DOHH2 (cell line): ENCODE data around the gene HECTD1.

Source experiments
- H3F3A ChIP-seq: fragments of 200-600 bp; sonication (generic), shearing (Covaris generic); 2 replicates; pipeline ENCODE4 v1.6.0; 2016; ENCODE audit warnings: antibody characterized with exemption, mild to moderate bottlenecking; ENCODE audit not compliant: control insufficient read depth, insufficient read depth
- H3K27ac ChIP-seq: fragments of 200-600 bp; sonication (generic); 2 replicates; pipeline ENCODE4 v1.5.1; 2014; ENCODE audit warnings: low read depth, mild to moderate bottlenecking, low read length, moderate library complexity
- H3K27me3 ChIP-seq: fragments of 200-600 bp; sonication (generic); 2 replicates; pipeline ENCODE4 v1.6.1; 2014; ENCODE audit warnings: mild to moderate bottlenecking, low read length, mixed read lengths; ENCODE audit not compliant: control insufficient read depth
- H3K36me3 ChIP-seq: fragments of 200-600 bp; sonication (generic); 2 replicates; pipeline ENCODE4 v1.6.1; 2014; ENCODE audit warnings: mild to moderate bottlenecking, low read length, moderate library complexity, mixed read lengths; ENCODE audit not compliant: control insufficient read depth
- H3K4me1 ChIP-seq: fragments of 200-600 bp; sonication (generic); 2 replicates; pipeline ENCODE4 v1.6.1; 2014; ENCODE audit warnings: mild to moderate bottlenecking, low read length, mixed read lengths; ENCODE audit not compliant: control insufficient read depth
- H3K4me2 ChIP-seq: fragments of 200-600 bp; sonication (generic); 2 replicates; pipeline ENCODE4 v1.6.0; 2014; ENCODE audit warnings: mild to moderate bottlenecking, low read length, moderate library complexity
- H3K4me3 ChIP-seq: fragments of 200-600 bp; sonication (generic); 2 replicates; pipeline ENCODE4 v1.5.1; 2014; ENCODE audit warnings: mild to moderate bottlenecking, low read length, mixed read lengths
- H3K79me2 ChIP-seq: fragments of 200-600 bp; sonication (generic); 2 replicates; pipeline ENCODE4 v1.6.1; 2014; ENCODE audit warnings: mild to moderate bottlenecking, low read length, mixed read lengths; ENCODE audit not compliant: control insufficient read depth
- H3K9me2 ChIP-seq: fragments of 200-600 bp; sonication (generic); replicated peaks from 2 replicates; pipeline ENCODE4 v1.6.1; 2014; ENCODE audit warnings: mild to moderate bottlenecking, low read length, mixed read lengths; ENCODE audit not compliant: control insufficient read depth
- H3K9me3 ChIP-seq: fragments of 200-600 bp; sonication (generic); 2 replicates; pipeline ENCODE4 v1.6.1; 2014; ENCODE audit warnings: antibody characterized with exemption, low read length, mixed read lengths; ENCODE audit not compliant: control insufficient read depth, insufficient read depth
- H4K20me1 ChIP-seq: fragments of 200-600 bp; sonication (generic); 2 replicates; pipeline ENCODE4 v1.6.0; 2014; ENCODE audit warnings: low read depth, mild to moderate bottlenecking, antibody characterized with exemption, low read length, moderate library complexity; ENCODE audit not compliant: control insufficient read depth, insufficient read depth
- EZH2phosphoT487 ChIP-seq: fragments of 200-600 bp; sonication (generic); IDR thresholded peaks from 2 replicates; pipeline ENCODE4 v1.6.1; 2017; ENCODE audit warnings: borderline replicate concordance, mild to moderate bottlenecking, antibody characterized with exemption, low read length, moderate library complexity, mixed read lengths
- TF ChIP-seq, protein P1 (sequence below): fragments of 200-600 bp; sonication (generic); IDR thresholded peaks from one replicate; pipeline ENCODE4 v1.5.1; 2014; ENCODE audit warnings: antibody characterized with exemption, mild to moderate bottlenecking, low read depth, low read length; ENCODE audit not compliant: poor library complexity, severe bottlenecking

The HECTD1 gene

DNA sequence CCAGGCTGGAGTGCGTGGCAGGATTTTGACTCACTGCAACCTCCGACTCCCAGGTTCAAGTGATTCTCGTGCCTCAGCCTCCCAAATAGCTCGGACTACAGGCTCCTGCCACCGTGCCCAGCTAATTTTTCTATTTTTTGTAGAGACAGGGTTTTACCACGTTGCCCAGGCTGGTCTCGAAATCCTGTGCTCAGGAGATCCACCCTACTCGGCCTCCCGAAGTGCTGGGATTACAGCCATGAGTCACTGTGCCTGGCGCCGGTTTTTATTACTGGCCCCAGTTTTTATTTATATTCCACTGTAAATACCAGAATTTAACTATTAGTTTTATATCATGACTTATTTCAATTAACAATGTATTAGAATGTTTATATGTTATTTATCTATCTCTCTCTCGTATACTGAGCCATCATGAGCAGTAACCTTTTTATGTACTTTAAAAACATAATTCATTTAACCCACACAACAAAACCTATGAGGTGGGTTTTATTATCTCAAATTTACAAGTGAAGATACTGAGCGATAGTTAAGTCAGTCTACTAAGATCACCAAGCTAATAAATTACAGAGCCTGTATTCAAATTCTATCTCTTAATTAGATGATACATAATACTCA is 47.8 kb downstream of the HECTD1 start:
- Histone ChIP-seq H3K9me2 (no peaks in the 10 kb centered on the region), H3K4me3 (no peak overlapping the region), H3K36me3 (peaks cover 59% of the 10 kb centered on the region), H3K9me3 (no peaks in the 10 kb centered on the region), H3K4me1 (no peaks in the 10 kb centered on the region), H3K27me3 (no peaks in the 10 kb centered on the region), H3K4me2 (no peak overlapping the region), H4K20me1 (no peaks in the 10 kb centered on the region), H3K27ac (no peak overlapping the region), H3K79me2 (no peaks in the 10 kb centered on the region), H3F3A (0 out of 2 replicates have a peak, but pooled peaks cover 4% of the 10 kb centered on the region)
- TF ChIP-seq, protein P1, sequence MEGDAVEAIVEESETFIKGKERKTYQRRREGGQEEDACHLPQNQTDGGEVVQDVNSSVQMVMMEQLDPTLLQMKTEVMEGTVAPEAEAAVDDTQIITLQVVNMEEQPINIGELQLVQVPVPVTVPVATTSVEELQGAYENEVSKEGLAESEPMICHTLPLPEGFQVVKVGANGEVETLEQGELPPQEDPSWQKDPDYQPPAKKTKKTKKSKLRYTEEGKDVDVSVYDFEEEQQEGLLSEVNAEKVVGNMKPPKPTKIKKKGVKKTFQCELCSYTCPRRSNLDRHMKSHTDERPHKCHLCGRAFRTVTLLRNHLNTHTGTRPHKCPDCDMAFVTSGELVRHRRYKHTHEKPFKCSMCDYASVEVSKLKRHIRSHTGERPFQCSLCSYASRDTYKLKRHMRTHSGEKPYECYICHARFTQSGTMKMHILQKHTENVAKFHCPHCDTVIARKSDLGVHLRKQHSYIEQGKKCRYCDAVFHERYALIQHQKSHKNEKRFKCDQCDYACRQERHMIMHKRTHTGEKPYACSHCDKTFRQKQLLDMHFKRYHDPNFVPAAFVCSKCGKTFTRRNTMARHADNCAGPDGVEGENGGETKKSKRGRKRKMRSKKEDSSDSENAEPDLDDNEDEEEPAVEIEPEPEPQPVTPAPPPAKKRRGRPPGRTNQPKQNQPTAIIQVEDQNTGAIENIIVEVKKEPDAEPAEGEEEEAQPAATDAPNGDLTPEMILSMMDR: no peak
- TF ChIP-seq EZH2phosphoT487: no peak

DNA sequence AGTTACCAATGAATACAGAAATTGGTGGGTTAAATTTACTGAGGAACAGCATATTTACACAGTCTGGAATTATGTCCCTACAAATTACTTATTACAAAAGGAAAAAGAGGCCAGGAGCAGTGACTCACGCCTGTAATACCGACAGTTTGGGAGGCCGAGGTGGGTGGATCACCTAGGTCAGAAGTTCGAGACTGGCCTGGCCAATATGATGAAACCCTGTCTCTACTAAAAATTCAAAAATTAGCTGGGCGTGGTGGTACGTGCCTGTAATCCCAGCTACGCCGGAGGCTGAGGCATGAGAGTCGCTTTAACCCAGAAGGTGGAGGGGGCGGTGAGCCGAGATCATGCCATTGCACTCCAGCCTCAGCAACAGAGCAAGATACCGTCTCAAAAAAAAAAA is 52.6 kb downstream of the HECTD1 start:
- H3K36me3 ChIP-seq: peaks cover 55% of the 10 kb centered on the region
- no peak overlapping the region for H3K27ac ChIP-seq
- no peaks in the 10 kb centered on the region for H3F3A ChIP-seq

DNA sequence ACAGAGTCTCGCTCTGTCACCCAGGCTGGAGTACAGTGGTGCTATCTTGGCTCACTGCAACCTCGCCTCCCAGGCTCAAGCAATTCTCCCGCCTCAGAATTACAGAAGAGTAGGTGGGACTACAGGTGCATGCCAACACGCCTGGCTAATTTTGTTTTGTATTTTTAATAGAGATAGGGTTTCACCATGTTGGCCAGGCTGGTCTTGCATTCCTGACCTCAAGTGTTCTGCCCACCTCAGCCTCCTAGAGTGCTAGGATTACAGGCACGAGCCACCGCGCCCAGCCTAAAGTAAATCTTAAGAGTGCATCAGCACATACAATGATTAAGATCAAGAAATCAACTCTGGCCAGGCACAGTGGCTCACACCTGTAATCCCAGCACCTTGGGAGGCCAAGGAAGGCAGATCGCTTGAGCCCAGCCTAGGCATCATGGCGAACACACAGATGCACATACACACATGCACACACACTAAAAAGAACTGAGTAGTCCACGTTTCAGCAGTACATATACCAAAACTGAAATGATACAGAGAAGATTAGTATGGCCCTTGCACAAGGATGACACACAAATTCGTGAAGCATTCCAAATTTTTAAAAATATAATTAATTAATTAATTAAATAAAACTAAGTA is 65.0 kb downstream of the HECTD1 start:
- Histone ChIP-seq H3K27me3 (no peaks in the 10 kb centered on the region), H3K4me1 (no peaks in the 10 kb centered on the region), H3K36me3 (peaks cover 76% of the 10 kb centered on the region), H3K27ac (no peak overlapping the region), H3K9me3 (no peaks in the 10 kb centered on the region), H4K20me1 (no peaks in the 10 kb centered on the region), H3K79me2 (no peaks in the 10 kb centered on the region), H3F3A (0 out of 2 replicates have a peak, but pooled peaks cover 3% of the 10 kb centered on the region), H3K4me2 (no peak overlapping the region), H3K4me3 (no peak overlapping the region), H3K9me2 (no peaks in the 10 kb centered on the region)
- TF ChIP-seq, protein P1: no peak
- no peak for TF ChIP-seq EZH2phosphoT487

More for the DNA sequence above, 52.6 kb downstream of the HECTD1 start:
- no peaks in the 10 kb centered on the region for H4K20me1 ChIP-seq
- H3K9me2 ChIP-seq: no peaks in the 10 kb centered on the region
- no peaks in the 10 kb centered on the region for H3K27me3 ChIP-seq
- H3K4me3 ChIP-seq: no peak overlapping the region
- no peaks in the 10 kb centered on the region for H3K4me1 ChIP-seq
- H3K9me3 ChIP-seq: no peaks in the 10 kb centered on the region
- H3K79me2 ChIP-seq: no peaks in the 10 kb centered on the region
- H3K4me2 ChIP-seq: no peak overlapping the region
- TF ChIP-seq, protein P1: no peak
- no peak for TF ChIP-seq EZH2phosphoT487
